GM12872 (cell line): ENCODE measurements around the gene CCDC57.

Experiments
- CTCF ChIP-seq: IDR thresholded peaks from 3 replicates; pipeline ENCODE4 v1.5.1; 2011; ENCODE audit warnings: low read depth, mild to moderate bottlenecking, low read length, moderate library complexity; ENCODE audit not compliant: insufficient read depth

Gene CCDC57

GRCh38 chr17:82212331-82213250 is at the start of gene CCDC57:
Gene CCDC57 (minus strand): TSS chr17:82212842. CDS start chr17:82201944, 10,898 bp downstream.
- TF ChIP-seq CTCF, result no peak

DNA sequence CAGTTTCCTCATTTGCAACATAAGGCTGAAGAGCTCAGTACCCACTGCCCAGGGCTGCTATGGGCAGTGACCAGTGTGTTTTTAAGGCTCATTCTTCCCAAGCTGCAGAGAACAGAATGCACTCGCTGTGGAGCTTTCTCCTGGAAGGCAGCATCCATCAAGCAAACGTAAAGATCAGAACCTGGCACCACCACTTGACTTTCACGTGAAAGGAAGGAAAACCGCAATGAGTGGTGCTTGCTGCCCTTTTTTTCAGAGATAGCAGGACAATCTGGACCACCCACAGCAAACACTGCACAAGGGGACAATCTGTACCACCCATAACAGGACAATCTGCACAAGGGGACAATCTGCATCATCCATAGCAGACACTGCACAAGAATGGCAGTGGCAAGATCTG is 49.7 kb upstream of the CCDC57 start:
- no peak for TF ChIP-seq CTCF

DNA sequence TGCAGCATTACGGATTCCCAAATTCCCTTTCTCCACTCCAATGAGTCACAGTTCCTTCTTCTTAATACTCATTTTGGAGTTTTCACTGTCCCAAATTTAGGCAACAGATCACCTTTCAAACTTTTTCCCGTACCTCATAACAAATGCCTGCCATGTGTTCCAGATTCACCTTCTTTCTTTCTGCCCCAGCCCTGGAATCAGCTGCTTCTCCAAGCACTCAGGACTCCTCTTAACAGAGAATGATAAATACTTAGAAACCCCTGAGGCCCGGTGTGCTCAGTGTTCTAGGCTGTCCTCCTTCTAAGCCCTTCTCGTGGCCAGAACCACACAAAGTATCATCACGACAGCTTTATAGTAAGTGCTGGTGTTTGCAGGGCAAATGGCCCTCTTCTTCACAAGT is 45.9 kb upstream of the CCDC57 start:
- TF ChIP-seq CTCF, result no peak

DNA sequence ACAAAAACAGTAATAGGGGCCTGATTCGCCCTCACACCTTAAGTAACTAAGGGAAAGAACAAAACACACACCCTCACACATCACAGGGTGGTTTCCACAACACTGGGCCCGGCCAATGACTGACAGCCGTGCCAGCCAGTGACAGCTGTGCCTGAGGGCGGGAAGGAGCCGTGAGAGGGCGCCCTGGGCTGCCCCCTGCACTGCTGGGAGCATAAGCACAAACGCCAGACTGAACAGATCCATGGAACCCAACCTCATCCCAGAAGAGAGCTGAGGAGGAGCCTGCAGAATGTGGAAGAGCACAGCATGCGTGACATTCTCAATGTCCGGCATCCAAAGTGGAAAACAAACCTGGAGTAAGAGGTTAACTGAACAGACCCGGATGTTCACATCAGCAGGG is 44.8 kb upstream of the CCDC57 start:
- no peak for TF ChIP-seq CTCF

DNA sequence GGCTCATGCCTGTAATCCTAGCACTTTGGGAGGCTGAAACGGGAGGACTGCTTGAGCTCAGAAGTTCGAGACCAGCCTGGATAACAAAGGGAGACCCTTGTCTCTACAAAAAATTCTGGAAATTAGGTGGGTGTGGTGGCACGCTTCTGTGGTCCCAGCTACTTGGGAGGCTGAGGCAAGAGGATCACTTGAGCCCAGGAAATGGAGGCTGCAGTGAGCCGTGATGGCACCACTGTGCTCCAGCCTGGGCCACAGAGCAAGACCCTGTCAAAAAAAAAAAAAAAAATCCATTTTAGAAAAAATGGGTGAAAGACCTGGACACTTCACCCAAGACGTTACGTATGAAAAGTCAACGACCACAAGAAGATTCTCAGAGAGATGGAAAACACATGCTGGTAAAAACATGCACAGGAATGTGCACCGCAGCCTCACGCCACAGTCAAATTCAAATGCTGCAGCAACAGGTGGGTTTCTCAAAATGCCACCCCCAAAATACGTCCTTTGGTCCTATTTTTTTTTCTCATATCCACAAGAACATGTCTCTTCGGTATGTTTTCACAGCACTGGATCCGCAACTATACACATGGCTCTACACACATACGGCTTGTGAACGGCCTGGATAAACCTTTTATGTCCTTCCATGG is 43.7 kb upstream of the CCDC57 start:
- TF ChIP-seq CTCF, result no peak

DNA sequence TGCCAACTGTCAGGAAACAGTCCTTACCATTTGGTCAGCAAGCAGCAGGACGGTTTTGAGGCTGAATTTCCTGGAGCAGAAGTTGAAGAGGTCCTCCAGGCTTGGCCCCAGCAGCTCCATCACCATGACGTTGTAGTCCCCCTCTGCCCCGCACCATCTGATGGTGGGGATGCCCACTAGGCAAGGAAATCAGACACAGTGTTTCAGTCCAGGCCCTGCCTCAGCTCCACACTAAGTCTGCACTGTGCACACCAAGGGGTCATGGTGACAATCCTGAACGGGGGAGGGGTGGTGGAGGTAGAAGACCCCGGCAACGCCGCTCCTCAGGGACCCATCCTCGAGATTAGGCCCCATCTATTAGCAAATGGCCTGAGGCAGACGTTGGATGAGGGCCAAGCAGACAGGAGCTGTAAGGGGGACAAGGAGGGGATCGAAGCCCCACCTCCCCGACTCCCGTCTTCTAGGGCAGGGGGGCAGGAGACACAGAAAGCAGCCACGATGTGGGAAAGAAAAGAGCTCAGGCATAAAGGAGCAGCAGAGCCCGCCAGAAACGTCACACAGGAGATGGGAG is 42.8 kb upstream of the CCDC57 start:
- TF ChIP-seq CTCF, result no peak

- TF ChIP-seq CTCF, result no peak
Measured at GRCh38 chr17:82253179-82253544, 40.5 kb upstream of the CCDC57 start.
